Esophagus squamous epithelium (tissue), 5 donors: ENCODE results near the gene PKIG. TPM values are rescaled to one million over a fixed set of nuclear protein-coding genes. Genes with fewer than 3 reads are reported as not detected.

Experiments
- DNase-seq: peaks from one replicate; lab custom pipeline; 2025; lab: John Stamatoyannopoulos, UW
- H3K27ac ChIP-seq, 4 donors: fragments of 200-600 bp; sonication (generic); one replicate each; pipeline ENCODE4 v1.5.1; 2016 to 2019; ENCODE audit warnings: mild to moderate bottlenecking in 1 of 4
- H3K27me3 ChIP-seq, 4 donors: fragments of 200-600 bp; sonication (generic); 1 replicate in 3 of 4; 2 replicates in 1 of 4; pipeline versions ENCODE4 v1.5.1 to v1.6.0; 2017 to 2021; ENCODE audit warnings: antibody characterized with exemption in 1 of 4
- H3K36me3 ChIP-seq, 3 donors: fragments of 200-600 bp; sonication (generic); one replicate each; pipeline ENCODE4 v1.5.1; 2016 to 2019
- H3K4me1 ChIP-seq, 3 donors: fragments of 200-600 bp; sonication (generic); one replicate each; pipeline ENCODE4 v1.5.1; 2017 to 2019
- H3K4me3 ChIP-seq, 4 donors: fragments of 200-600 bp; sonication (generic); 1 replicate in 3 of 4; 2 replicates in 1 of 4; pipeline ENCODE4 v1.5.1; 2016 to 2019; ENCODE audit warnings: mild to moderate bottlenecking in 2 of 4, moderate library complexity in 1 of 4
- H3K9me3 ChIP-seq, 3 donors: fragments of 200-600 bp; sonication (generic); one replicate each; pipeline ENCODE4 v1.5.1; 2016 to 2019
- POLR2A ChIP-seq, 4 donors: fragments of 450-650 bp; IDR thresholded peaks; one replicate each; pipeline ENCODE4 v1.6.1; 2017; ENCODE audit warnings: antibody characterized with exemption in 4 of 4, mild to moderate bottlenecking in 4 of 4, moderate library complexity in 3 of 4
- WGBS, 2 donors: methylation state at CpG; one replicate each; pipeline ENCODE4 v1.1.5; 2018; 5-methylcytosine and 5-hydroxymethylcytosine counted together
- intact Hi-C: fragments of 100-400 bp; cut with DNase I; formaldehyde crosslinking; loops from one replicate; pipeline ENCODE4 v1.15.0; 2022
- total RNA-seq, 4 donors: library from RNA; depleted of rRNA; stranded (reverse); fragments of >200 nt; gene quantifications; one replicate each; pipeline ENCODE4 v1.1.0, GENCODE V29; 2016
- TF ChIP-seq, protein P1 (sequence below), 6 experiments: fragments of 450-650 bp in 4 of 6; fragments of 200-600 bp in 2 of 6; sonication (generic) in 2 of 6; IDR thresholded peaks; one replicate each; pipeline ENCODE4 v1.5.1; 2016 to 2019; ENCODE audit warnings: antibody characterized with exemption in 6 of 6, mild to moderate bottlenecking in 4 of 6, moderate library complexity in 4 of 6
- donor health status: DM: yes; HTN: yes; CAD: no.

PKIG gene
- total RNA-seq, 4 donors from 2014 or later, result 11.0 to 80.1 (median 19.4) TPM

DNA sequence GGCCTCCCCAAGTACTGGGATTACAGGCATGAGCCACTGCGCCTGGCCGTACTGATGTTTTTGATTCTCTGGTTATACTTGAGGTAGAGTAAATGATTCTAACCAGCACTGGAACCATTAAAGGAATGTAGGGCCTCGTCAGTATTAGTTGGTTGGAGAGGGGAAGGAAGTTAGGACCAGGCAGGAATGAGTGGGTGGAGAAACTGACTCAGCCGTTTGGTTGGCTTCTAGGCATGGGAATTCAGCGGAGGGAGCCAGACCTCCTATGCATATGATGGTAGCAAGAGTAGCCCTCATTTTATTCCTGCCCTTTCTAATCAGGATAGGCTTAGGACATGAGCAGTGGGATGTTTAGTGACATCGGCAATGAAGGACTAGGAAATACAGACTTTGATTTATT, 41.5 kb upstream of the PKIG start:
- Histone ChIP-seq H3K9me3 (no peaks in the 10 kb centered on the region), H3K27me3 (no peaks in the 10 kb centered on the region), H3K4me3 (no peak overlapping the region), H3K4me1 (peaks cover 0 to 45% (median 6%) of the 10 kb centered on the region in 3 donors), H3K27ac (peak overlapping the region in 3 of 4 donors; percentile 14 to 55 (median 30)), H3K36me3 (no peaks in the 10 kb centered on the region)
- TF ChIP-seq POLR2A (IDR thresholded peaks at IDR 0.05), result no peak
- TF ChIP-seq, protein P1, sequence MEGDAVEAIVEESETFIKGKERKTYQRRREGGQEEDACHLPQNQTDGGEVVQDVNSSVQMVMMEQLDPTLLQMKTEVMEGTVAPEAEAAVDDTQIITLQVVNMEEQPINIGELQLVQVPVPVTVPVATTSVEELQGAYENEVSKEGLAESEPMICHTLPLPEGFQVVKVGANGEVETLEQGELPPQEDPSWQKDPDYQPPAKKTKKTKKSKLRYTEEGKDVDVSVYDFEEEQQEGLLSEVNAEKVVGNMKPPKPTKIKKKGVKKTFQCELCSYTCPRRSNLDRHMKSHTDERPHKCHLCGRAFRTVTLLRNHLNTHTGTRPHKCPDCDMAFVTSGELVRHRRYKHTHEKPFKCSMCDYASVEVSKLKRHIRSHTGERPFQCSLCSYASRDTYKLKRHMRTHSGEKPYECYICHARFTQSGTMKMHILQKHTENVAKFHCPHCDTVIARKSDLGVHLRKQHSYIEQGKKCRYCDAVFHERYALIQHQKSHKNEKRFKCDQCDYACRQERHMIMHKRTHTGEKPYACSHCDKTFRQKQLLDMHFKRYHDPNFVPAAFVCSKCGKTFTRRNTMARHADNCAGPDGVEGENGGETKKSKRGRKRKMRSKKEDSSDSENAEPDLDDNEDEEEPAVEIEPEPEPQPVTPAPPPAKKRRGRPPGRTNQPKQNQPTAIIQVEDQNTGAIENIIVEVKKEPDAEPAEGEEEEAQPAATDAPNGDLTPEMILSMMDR (IDR thresholded peaks at IDR 0.05), result no peak
- intact Hi-C loops, result no loop called here
- DNase-seq, result no peak
- WGBS, 2 donors, result 55 to 63% methylated on average over 4 to 5 of the region's 6 CpGs

DNA sequence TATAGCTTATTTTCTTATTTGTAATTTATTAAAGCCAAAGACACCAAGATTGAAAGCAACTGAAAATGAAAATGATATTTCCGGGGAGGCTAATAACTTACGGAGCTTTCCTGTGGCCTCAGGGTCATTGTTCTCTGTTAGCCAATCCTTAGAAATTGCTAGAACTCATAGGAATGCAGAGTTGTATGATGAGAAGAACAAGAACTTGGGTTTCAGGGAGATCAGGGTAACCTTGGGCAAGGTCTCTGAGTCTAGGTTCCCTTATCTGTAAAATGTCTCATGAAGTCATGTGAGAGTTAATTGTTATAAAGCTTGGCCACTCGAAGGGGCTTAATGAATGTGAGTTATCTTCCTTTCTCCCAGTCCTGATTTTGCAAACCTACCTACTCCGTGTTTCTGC, 40.4 kb upstream of the PKIG start:
- 42 to 48% methylated on average over 4 of the region's 4 CpGs for WGBS, 2 donors
- peak overlapping the region in 3 of 4 donors; percentile 22 to 62 (median 55) for H3K27ac ChIP-seq

GRCh38 chr20:44542890-44543289, 39.5 kb upstream of the PKIG start:
- TF ChIP-seq POLR2A (IDR thresholded peaks at IDR 0.05), result no peak
- TF ChIP-seq, protein P1 (IDR thresholded peaks at IDR 0.05), result no peak
- 53 to 61% methylated on average over 1 of the region's 1 CpG for WGBS, 2 donors
- H3K4me3 ChIP-seq, result no peak overlapping the region
- intact Hi-C loops, result no loop called here
- H3K9me3 ChIP-seq, result no peaks in the 10 kb centered on the region
- no peak for DNase-seq
- no peaks in the 10 kb centered on the region for H3K36me3 ChIP-seq
- peak overlapping the region in 2 of 4 donors; percentile 51 to 62 for H3K27ac ChIP-seq
- H3K4me1 ChIP-seq, result peaks cover 0 to 44% (median 7%) of the 10 kb centered on the region in 3 donors
- H3K27me3 ChIP-seq, result no peaks in the 10 kb centered on the region

More for the DNA sequence above, 40.4 kb upstream of the PKIG start:
- no peaks in the 10 kb centered on the region for H3K36me3 ChIP-seq
- no peaks in the 10 kb centered on the region for H3K27me3 ChIP-seq
- TF ChIP-seq POLR2A (IDR thresholded peaks at IDR 0.05), result no peak
- TF ChIP-seq, protein P1 (IDR thresholded peaks at IDR 0.05), result no peak
- peak overlapping the region in 1 of 4 donors; percentile 22 for H3K4me3 ChIP-seq
- H3K4me1 ChIP-seq, result peaks cover 0 to 38% (median 6%) of the 10 kb centered on the region in 3 donors
- H3K9me3 ChIP-seq, result no peaks in the 10 kb centered on the region
- intact Hi-C loops, result no loop called here
- no peak for DNase-seq

DNA sequence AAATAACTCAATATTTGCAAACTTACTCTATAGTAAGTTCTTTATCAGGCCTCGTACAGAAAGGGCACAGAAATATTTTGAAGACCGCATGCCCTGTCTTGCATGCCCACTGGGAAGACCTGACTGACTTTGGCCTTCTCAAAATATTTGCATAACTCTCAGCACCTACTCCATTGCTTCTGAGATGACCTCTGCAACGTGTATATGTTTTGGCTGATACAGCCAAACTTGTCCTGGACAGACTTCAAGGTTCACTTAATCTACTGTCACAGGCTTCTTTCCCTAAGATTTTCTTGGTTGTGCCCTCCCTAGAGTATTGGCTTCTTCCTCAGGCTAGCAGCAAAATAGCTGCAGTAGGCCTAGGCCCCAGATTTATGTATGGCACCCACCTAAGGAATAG, 39.0 kb upstream of the PKIG start:
- intact Hi-C loops, result no loop called here
- H3K27ac ChIP-seq, result peak overlapping the region in 3 of 4 donors; percentile 43 to 62 (median 45)
- no peak for DNase-seq
- no peaks in the 10 kb centered on the region for H3K36me3 ChIP-seq
- H3K4me1 ChIP-seq, result peaks cover 0 to 49% (median 12%) of the 10 kb centered on the region in 3 donors
- no peaks in the 10 kb centered on the region for H3K27me3 ChIP-seq
- 52 to 53% methylated on average over 3 of the region's 3 CpGs for WGBS, 2 donors
- no peaks in the 10 kb centered on the region for H3K9me3 ChIP-seq
- no peak for TF ChIP-seq POLR2A (IDR thresholded peaks at IDR 0.05)
- H3K4me3 ChIP-seq, result no peak overlapping the region

DNA sequence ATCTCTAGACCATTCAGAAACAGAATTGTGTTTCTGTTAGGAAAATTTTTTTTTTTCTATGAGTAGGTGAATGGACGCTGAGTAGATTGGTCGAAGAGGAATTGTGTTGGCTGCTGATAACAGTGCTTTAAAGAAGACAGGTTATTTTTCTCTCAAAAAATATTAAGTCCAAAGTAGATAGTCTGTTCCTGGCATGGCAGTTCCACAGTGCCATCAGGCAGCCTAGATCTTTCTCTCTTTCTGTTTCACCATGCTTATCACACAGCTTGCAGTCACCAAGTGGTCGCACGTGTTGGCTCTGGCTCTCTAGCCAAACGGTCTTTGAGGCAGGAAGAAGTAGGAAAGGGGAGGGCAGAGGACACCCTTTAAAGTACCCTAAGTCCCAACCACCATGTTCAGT, 38.1 kb upstream of the PKIG start:
- no peak overlapping the region for H3K4me3 ChIP-seq
- WGBS, 2 donors, result 70 to 75% methylated on average over 5 of the region's 5 CpGs
- H3K27ac ChIP-seq, result peak overlapping the region in 3 of 4 donors; percentile 28 to 62 (median 43)
- no peaks in the 10 kb centered on the region for H3K9me3 ChIP-seq
- H3K4me1 ChIP-seq, result peaks cover 0 to 46% (median 12%) of the 10 kb centered on the region in 3 donors
- H3K27me3 ChIP-seq, result no peaks in the 10 kb centered on the region
- intact Hi-C loops, result no loop called here
- no peaks in the 10 kb centered on the region for H3K36me3 ChIP-seq
- no peak for TF ChIP-seq POLR2A (IDR thresholded peaks at IDR 0.05)
- TF ChIP-seq, protein P1 (IDR thresholded peaks at IDR 0.05), result no peak
- DNase-seq, result no peak
